ES-I3 (cell line): Measurements from ENCODE around the gene SRR.
"Not testable (repeated sequence)": the region's sequence is repeated elsewhere in the genome, so short reads cannot be mapped to it uniquely, and the experiment has no call there.

Experiments
- H3K36me3 ChIP-seq: 2 replicates; pipeline ENCODE4 v1.6.1; 2013; ENCODE audit warnings: mild to moderate bottlenecking, low read length, control low read depth, moderate library complexity; ENCODE audit not compliant: insufficient read depth
- H3K4me1 ChIP-seq: 2 replicates; pipeline ENCODE4 v1.6.1; 2013; ENCODE audit warnings: mild to moderate bottlenecking, control low read depth, low read length; ENCODE audit not compliant: insufficient read depth
- H3K9ac ChIP-seq: 2 replicates; pipeline ENCODE4 v1.6.1; 2013; ENCODE audit warnings: low read depth, mild to moderate bottlenecking, low read length, moderate library complexity
- H3K9me3 ChIP-seq: 2 replicates; pipeline ENCODE4 v1.6.1; 2013; ENCODE audit warnings: mild to moderate bottlenecking, low read length, moderate library complexity; ENCODE audit not compliant: control insufficient read depth, insufficient read depth

The SRR gene

DNA sequence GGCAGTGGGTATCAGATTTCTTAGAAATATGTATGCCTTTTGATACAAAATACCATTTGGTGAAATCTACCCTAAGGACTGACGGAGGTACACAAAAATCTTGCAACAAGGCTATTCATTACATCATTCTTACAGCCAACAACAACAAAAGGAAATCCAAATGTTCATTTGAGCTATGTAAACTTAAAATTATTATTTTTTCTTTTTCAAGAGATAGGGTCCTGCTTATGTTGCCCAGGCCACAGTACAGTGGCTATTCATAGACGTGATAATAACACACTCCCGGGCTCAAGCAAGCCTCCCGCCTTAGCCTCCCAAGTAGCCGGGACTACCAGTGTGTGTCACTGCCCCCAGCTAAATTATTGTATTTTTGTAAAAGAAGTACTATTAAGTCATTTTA, 9.0 kb downstream of the SRR start:
- Histone ChIP-seq H3K9me3 (no peaks in the 10 kb centered on the region), H3K4me1 (no peaks in the 10 kb centered on the region), H3K36me3 (no peaks in the 10 kb centered on the region), H3K9ac (no peak overlapping the region)

- H3K9ac ChIP-seq, H3K36me3 ChIP-seq, H3K9me3 ChIP-seq, H3K4me1 ChIP-seq: not testable (repeated sequence)
Measured at GRCh38 chr17:2316916-2317205, 13.1 kb downstream of the SRR start.

- no peaks in the 10 kb centered on the region for H3K36me3 ChIP-seq
- no peaks in the 10 kb centered on the region for H3K4me1 ChIP-seq
- no peaks in the 10 kb centered on the region for H3K9me3 ChIP-seq
- H3K9ac ChIP-seq: no peak overlapping the region
Measured at GRCh38 chr17:2317796-2318195, 14.0 kb downstream of the SRR start.

DNA sequence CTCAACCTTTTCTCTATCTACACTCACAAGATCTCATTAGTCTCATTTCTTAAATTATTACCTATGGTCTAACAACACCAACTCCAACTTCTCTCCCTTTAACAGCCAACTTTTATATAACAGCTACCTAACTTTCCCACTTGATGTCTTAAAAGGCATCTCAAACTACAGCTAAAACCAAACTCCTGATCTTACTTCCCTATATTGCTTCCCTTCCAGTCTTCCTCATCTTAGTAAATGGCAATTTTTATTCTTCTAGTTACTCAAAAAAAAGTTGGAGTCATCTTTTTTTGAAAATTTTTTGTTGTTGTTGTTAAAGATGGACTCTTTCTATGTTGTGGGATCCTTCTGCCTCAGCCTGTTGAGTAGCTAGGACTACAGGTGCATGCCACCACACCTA, 15.3 kb downstream of the SRR start:
- Histone ChIP-seq H3K9ac (no peak overlapping the region), H3K4me1 (no peaks in the 10 kb centered on the region), H3K9me3 (no peaks in the 10 kb centered on the region), H3K36me3 (peaks cover 2% of the 10 kb centered on the region)

- H3K9me3 ChIP-seq: no peaks in the 10 kb centered on the region
- H3K4me1 ChIP-seq: no peaks in the 10 kb centered on the region
- H3K36me3 ChIP-seq: peaks cover 18% of the 10 kb centered on the region
- no peak overlapping the region for H3K9ac ChIP-seq
Measured at GRCh38 chr17:2321399-2321798, 17.6 kb downstream of the SRR start.

- Histone ChIP-seq H3K36me3 (peaks cover 18% of the 10 kb centered on the region), H3K9me3 (no peaks in the 10 kb centered on the region), H3K9ac (no peak overlapping the region), H3K4me1 (no peaks in the 10 kb centered on the region)
Measured at GRCh38 chr17:2323629-2324314, 20.0 kb downstream of the SRR start.

GRCh38 chr17:2331303-2331702, 27.6 kb downstream of the SRR start:
- peaks cover 56% of the 10 kb centered on the region for H3K36me3 ChIP-seq
- peaks cover 6% of the 10 kb centered on the region; the same call in 1 of the 2 replicates for H3K4me1 ChIP-seq
- no peaks in the 10 kb centered on the region for H3K9me3 ChIP-seq
- H3K9ac ChIP-seq: no peak overlapping the region

DNA sequence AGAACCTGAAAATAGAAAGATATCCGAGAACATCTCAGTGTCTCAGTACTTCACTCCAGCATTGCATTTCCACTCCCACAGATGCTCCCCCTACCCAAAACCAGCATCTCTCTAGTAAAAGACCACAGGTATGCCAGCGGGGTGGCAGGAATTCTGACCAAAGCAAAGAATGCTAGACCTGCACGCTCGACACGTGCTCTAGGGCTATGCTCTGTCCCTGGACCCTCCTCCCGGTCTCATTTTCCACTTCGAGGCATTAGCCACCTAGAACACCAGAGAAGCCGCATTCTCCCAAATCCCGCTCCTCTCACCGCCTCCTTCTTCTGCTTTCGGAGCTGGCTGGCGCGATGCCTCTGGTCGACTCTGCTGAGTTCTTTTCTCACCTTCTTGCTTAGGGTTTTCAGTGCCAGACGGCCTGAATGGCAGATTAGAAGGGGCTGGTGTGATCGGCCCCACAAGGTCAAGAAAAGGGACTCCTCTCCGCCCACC, 32.0 kb downstream of the SRR start:
- peak overlapping the region; percentile 80 for H3K9ac ChIP-seq
- H3K4me1 ChIP-seq: peaks cover 6% of the 10 kb centered on the region
- no peaks in the 10 kb centered on the region for H3K9me3 ChIP-seq
- H3K36me3 ChIP-seq: peaks cover 42% of the 10 kb centered on the region

- H3K4me1 ChIP-seq: peaks cover 6% of the 10 kb centered on the region
- peak within 1 kb of the TSS; percentile 80 for H3K9ac ChIP-seq
- H3K9me3 ChIP-seq: no peaks in the 10 kb centered on the region
- H3K36me3 ChIP-seq: peaks cover 37% of the 10 kb centered on the region
Measured at GRCh38 chr17:2336215-2336851, 32.6 kb downstream of the SRR start, which contains the start of gene TSR1. TSS of gene TSR1 (minus strand) at chr17:2336457. CDS start at chr17:2336427, 30 bp downstream.

DNA sequence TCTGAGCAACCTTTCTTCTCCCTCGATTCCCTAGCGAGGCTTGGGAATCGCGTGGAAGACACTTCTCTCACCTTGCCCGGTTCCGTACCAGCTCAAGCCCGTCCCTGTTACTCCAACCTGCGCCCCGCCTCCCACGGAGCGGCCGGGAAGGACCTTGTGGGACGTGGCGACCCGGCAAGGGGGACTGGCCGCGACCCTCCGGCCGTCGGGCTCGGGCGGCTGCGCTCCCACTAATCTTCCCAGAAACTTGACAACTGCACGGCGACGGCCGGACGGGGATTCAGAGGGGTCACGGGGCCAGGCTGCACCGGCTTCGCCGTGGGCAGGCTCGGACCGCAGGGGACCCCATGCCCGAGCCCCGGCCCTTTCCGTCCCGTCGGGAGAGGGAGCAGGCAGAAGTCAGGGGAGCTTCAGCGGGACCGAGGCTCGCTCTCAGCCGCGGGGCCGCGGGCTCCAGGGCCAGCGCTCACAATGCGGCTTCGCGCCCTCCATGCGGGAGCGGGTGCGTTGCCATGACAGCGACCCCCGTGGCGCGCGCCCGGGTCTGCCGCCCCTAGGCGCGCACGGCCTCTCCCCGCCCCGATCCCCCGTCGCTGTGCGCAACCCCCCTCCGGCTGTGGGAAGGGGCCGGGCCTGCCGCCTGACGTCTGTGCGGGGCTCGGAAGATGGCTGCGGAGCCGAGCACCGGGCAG, 33.2 kb downstream of the SRR start, which contains the start of gene SGSM2:
Gene SGSM2, plus strand, starts transcription at position 650 of the 692 bp plus-strand sequence. CDS start 188 bp downstream, outside the sequence.
- Histone ChIP-seq H3K36me3 (peaks cover 31% of the 10 kb centered on the region), H3K9ac (peak within 1 kb of the TSS; percentile 80), H3K9me3 (no peaks in the 10 kb centered on the region), H3K4me1 (peaks cover 6% of the 10 kb centered on the region)

DNA sequence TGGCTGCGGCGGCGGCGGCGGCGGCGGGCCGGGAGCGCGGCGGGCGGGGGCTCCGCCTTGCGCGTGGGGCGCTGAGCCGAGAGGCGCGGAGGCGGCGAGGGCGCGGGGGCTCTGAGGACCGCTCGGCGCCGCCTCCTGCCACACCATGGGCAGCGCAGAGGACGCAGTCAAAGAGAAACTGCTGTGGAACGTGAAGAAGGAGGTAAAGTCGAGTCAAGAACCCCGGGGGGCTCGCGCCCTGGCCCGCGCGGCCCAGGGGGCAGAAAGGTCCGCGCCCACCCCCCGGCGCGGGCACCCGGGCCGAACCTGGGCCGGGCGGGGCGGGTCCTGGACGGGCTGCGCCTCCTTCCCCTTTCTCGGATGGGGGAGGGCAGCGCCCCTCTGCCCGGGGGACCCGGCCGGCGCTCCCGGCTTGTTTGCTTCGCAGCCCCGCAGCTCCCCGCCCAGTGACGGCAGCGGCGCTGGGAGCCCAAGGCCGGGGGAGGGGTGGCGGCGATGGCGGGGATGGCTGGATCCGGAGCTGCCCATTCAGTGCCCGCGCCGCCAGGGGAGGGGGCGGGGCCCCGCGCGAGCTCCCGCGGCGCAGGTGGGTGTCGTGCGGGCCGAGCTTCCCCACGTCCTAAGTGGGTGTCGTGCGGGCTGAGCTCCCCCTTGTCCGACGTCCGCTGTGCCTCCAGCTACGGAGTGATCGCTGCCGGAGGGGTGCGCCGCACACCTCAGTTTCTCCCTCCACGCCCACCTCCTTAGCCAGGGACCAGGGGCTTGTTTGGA, 34.0 kb downstream of the SRR start:
- H3K9me3 ChIP-seq: no peaks in the 10 kb centered on the region
- H3K9ac ChIP-seq: peak overlapping the region; percentile 78
- peaks cover 26% of the 10 kb centered on the region for H3K36me3 ChIP-seq
- H3K4me1 ChIP-seq: peaks cover 6% of the 10 kb centered on the region

GRCh38 chr17:2338315-2338657, 34.5 kb downstream of the SRR start:
- H3K9ac ChIP-seq: peak overlapping the region; percentile 78; the same call in 1 of the 2 replicates
- peaks cover 20% of the 10 kb centered on the region for H3K36me3 ChIP-seq
- H3K4me1 ChIP-seq: peaks cover 6% of the 10 kb centered on the region
- H3K9me3 ChIP-seq: no peaks in the 10 kb centered on the region

DNA sequence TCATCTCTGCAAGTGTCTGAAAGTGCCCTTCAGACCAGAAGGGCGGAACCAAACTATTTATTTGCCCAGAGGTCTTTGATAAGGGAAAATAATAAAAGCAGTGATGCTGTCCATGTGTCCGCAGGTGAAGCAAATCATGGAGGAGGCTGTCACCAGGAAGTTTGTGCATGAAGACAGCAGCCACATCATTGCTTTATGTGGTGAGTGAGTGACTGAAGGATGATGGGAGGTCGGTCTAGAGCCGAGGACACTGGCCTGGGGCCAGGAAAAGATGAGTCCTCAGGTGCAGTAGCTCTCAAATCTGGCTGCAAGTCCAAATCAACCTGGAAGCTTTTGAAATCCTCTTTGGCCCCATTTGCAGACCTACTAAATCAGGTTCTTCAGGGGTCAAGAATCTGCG, 39.7 kb downstream of the SRR start:
- Histone ChIP-seq H3K4me1 (peaks cover 8% of the 10 kb centered on the region; the same call in 1 of the 2 replicates), H3K9me3 (no peaks in the 10 kb centered on the region), H3K9ac (no peak overlapping the region), H3K36me3 (no peaks in the 10 kb centered on the region)

- Histone ChIP-seq H3K9ac (no peak overlapping the region), H3K9me3 (no peaks in the 10 kb centered on the region), H3K4me1 (peaks cover 11% of the 10 kb centered on the region; the same call in 1 of the 2 replicates), H3K36me3 (no peaks in the 10 kb centered on the region)
Measured at GRCh38 chr17:2344528-2344927, 40.8 kb downstream of the SRR start.
